Heart right ventricle (tissue), 16 donors: Measurements from ENCODE around the gene COL23A1. TPM values are rescaled to one million over a fixed set of nuclear protein-coding genes. Genes with fewer than 3 reads are reported as not detected.

Source experiments
- ATAC-seq, 8 donors: fragments of 200-7000 bp; cut with Tn5 transposase; one replicate each; pipeline ENCODE4 v1.9.1; 2020; ENCODE audit warnings: mild to moderate bottlenecking in 8 of 8, moderate library complexity in 8 of 8, moderate number of reproducible peaks in 1 of 8
- DNase-seq, 2 donors: peaks; one replicate each; pipeline ENCODE4 v3.0.0-alpha.2; 2020
- H3K27ac ChIP-seq, 10 donors: fragments of 200-600 bp; sonication (generic) in 2 of 10; one replicate each; pipeline versions ENCODE4 v1.5.0 to v1.8.0; 2020 to 2022; ENCODE audit warnings: mild to moderate bottlenecking in 3 of 10
- H3K27me3 ChIP-seq, 7 donors: fragments of 200-600 bp; one replicate each; pipeline ENCODE4 v1.8.0; 2021 to 2022; ENCODE audit warnings: mild to moderate bottlenecking in 2 of 7
- H3K36me3 ChIP-seq, 9 donors: fragments of 200-600 bp; sonication (generic) in 1 of 9; one replicate each; pipeline versions ENCODE4 v1.5.0 to v1.8.0; 2020 to 2022; ENCODE audit warnings: mild to moderate bottlenecking in 2 of 9
- H3K4me1 ChIP-seq, 9 donors: fragments of 200-600 bp; sonication (generic) in 1 of 9; one replicate each; pipeline versions ENCODE4 v1.5.0 to v1.8.0; 2020 to 2022; ENCODE audit warnings: mild to moderate bottlenecking in 4 of 9
- H3K4me3 ChIP-seq, 10 donors: fragments of 200-600 bp; sonication (generic) in 2 of 10; one replicate each; pipeline versions ENCODE4 v1.5.0 to v1.8.0; 2020 to 2022; ENCODE audit warnings: mild to moderate bottlenecking in 7 of 10, moderate library complexity in 2 of 10
- H3K9me3 ChIP-seq, 11 donors: fragments of 200-600 bp in 10 of 11; sonication (generic) in 2 of 11; one replicate each; pipeline versions ENCODE4 v1.5.0 to v1.8.0; 2013 to 2022; ENCODE audit warnings: mild to moderate bottlenecking in 2 of 11, control low read depth in 1 of 11, moderate library complexity in 1 of 11
- WGBS, 2 donors: extraction: QIAGEN DNeasy Blood & Tissue Kit; methylation state at CpG; one replicate each; pipeline ENCODE4 v1.1.7; 2013; ENCODE audit warnings: inconsistent platforms in 1 of 2; 5-methylcytosine and 5-hydroxymethylcytosine counted together
- intact Hi-C, 10 donors: fragments of 100-400 bp; cut with DNase I; formaldehyde crosslinking; loops; one replicate each; pipeline versions ENCODE4 v1.11.1 to v1.14.2; 2022
- polyA plus RNA-seq, 2 donors: library from polyadenylated mRNA; stranded (reverse); fragments of 200-250 nt; gene quantifications; one replicate each; pipeline ENCODE4 v1.2.3, GENCODE V29; 2013
- total RNA-seq, 10 donors: library from RNA; stranded (reverse); fragmentation: NEBNext Ultra II Directional in 3 of 10; extraction: Animal tissue kit (Norgen Biotek cat#: 25700) in 3 of 10; gene quantifications; one replicate each; pipeline versions ENCODE4 v1.2.1 to v1.2.4, GENCODE V29; 2021 to 2023
- TF ChIP-seq, protein P1 (sequence below), 9 donors: fragments of 200-600 bp; sonication (generic) in 2 of 9; IDR thresholded peaks; one replicate each; pipeline versions ENCODE4 v1.5.0 to v1.8.0; 2021 to 2022; ENCODE audit warnings: antibody characterized with exemption in 9 of 9, mild to moderate bottlenecking in 5 of 9, moderate library complexity in 1 of 9
- donor health status: Arrhythmogenic right ventricular cardiomyopathy.
- donor health status: ischemic (EF 13 %, LVEDD 7.1; RV severe dilation, severe dysfunction).
- donor health status: healthy with polysubstance abuse.
- donor health status: DM: no; HTN: yes; CAD: no.
- donor health status: DM: no; HTN: no; CAD: no.
- donor health status: ischemic (EF 25% LVEDD 6.9; RV normal size, moderate dysfunction).
- donor health status: ischemic (EF 25% LVEDD 5.7; RV mildly dilated, moderate dysfunction).
- donor health status: healthy.
- donor health status: DM: yes; HTN: yes; CAD: no.
- donor health status: Ischemic cardiomyopathy.
- donor health status: ischemic (EF 35%, LVEDD 5.7; RV mildly dilated, moderate dysfunction).
- donor health status: nonischemic (EF 11% LVEDD 7.7; RV severe dilation, severe dysfunction).
- donor health status: DM: yes; HTN: yes; CAD: no.
- donor health status: PGD.
- donor health status: ischemic (EF 29% LVEDD 5.4; RV normal size, mild dysfunction).
- donor health status: nonischemic (EF 23%, LVEDD 6.1; RV moderate dilation, normal function).

Gene COL23A1
- total and polyA plus RNA-seq, 12 donors, result 8.9 to 29.0 (median 16.2) TPM

DNA sequence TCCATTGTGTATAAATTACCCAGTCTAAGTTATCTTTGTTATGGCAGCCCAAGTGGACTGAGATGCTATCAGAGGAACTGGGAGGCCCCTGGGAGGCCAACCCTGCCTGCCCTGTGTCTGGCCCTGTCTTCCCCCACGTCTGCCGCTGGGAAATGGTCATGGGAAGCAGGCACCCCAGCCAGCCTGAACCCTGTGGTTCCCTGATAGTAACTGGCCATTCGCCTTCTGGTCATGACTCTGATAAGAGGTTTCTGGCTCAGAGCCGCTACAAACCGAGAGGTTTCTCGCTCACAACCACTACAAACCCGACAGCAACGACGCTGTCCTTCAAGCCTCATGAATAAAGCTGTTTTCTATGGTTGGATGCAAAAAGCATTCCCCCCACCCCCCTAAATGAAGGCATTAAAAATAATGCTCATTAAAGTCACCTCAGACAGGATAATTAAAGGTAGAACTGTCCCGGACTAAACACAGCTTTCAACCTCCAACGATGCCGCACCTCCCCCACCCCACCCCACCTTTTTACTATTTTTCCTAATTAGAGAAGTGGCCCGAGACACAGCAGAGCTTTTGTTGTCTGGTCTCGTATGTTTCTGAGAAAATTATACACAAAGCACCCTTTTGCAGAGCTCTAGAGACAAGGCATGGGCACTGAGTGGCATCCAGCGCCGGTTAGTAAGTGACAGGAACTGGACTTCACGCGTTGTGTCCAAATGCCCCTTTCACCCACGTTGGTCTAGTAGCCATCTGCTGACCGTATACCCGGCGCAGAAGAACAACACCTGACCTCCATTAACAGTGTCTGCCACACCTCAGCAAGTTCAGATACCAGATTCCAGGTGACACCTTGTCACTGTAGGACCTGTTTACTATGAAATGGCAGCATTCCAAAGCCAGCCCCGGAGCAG lies 140.8 kb downstream of the COL23A1 start:
- intact Hi-C loops, result loop anchor here in 1 of 10 donors (10.0 kb wide), 1 partner anchor 165 kb away; no protein-coding TSS in a partner anchor
- WGBS, 2 donors, result 39 to 44% methylated on average over 23 of the region's 23 CpGs
- H3K4me3 ChIP-seq, result no peak overlapping the region
- peaks cover 0 to 11% (median 5%) of the 10 kb centered on the region in 9 donors for H3K4me1 ChIP-seq
- H3K27ac ChIP-seq, result peak overlapping the region in 2 of 10 donors; percentile 11 to 19
- peaks cover 0 to 6% (median 0%) of the 10 kb centered on the region in 11 donors for H3K9me3 ChIP-seq
- DNase-seq (peak in 1 of 2 donors; percentile 59), ATAC-seq (peak; percentile 61 to 94 (median 88))
- H3K36me3 ChIP-seq, result no peaks in the 10 kb centered on the region
- peaks cover 0 to 20% (median 11%) of the 10 kb centered on the region in 7 donors for H3K27me3 ChIP-seq
- TF ChIP-seq, protein P1, sequence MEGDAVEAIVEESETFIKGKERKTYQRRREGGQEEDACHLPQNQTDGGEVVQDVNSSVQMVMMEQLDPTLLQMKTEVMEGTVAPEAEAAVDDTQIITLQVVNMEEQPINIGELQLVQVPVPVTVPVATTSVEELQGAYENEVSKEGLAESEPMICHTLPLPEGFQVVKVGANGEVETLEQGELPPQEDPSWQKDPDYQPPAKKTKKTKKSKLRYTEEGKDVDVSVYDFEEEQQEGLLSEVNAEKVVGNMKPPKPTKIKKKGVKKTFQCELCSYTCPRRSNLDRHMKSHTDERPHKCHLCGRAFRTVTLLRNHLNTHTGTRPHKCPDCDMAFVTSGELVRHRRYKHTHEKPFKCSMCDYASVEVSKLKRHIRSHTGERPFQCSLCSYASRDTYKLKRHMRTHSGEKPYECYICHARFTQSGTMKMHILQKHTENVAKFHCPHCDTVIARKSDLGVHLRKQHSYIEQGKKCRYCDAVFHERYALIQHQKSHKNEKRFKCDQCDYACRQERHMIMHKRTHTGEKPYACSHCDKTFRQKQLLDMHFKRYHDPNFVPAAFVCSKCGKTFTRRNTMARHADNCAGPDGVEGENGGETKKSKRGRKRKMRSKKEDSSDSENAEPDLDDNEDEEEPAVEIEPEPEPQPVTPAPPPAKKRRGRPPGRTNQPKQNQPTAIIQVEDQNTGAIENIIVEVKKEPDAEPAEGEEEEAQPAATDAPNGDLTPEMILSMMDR (IDR thresholded peaks at IDR 0.05), result no peak

DNA sequence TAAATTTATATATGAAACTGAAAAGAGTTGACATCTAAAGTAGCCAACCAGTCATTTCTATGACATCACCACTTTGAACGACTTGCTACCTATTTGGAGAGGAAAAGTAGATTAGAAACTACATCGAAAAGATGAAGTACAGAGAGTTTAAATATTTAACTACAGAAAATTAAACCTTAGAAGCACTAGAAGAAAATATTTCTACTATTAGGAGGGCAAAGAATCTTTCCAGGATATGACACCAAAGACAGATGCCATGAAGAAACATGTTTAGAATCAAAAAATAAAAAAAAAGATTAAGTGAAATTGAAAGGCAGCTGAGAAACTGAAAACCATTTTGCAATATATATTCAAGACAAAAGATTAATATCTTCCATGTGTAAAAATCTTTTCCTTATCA lies 144.7 kb downstream of the COL23A1 start:
- ATAC-seq (no peak), DNase-seq (no peak)
- Histone ChIP-seq H3K36me3 (no peaks in the 10 kb centered on the region), H3K9me3 (peaks cover 0 to 6% (median 0%) of the 10 kb centered on the region in 11 donors), H3K4me3 (no peak overlapping the region), H3K27ac (no peak overlapping the region), H3K4me1 (peaks cover 0 to 11% (median 5%) of the 10 kb centered on the region in 9 donors), H3K27me3 (peaks cover 0 to 19% (median 8%) of the 10 kb centered on the region in 7 donors)
- intact Hi-C loops, result no loop called here
- TF ChIP-seq, protein P1 (IDR thresholded peaks at IDR 0.05), result no peak
- 78 to 80% methylated on average over 2 of the region's 2 CpGs for WGBS, 2 donors

DNA sequence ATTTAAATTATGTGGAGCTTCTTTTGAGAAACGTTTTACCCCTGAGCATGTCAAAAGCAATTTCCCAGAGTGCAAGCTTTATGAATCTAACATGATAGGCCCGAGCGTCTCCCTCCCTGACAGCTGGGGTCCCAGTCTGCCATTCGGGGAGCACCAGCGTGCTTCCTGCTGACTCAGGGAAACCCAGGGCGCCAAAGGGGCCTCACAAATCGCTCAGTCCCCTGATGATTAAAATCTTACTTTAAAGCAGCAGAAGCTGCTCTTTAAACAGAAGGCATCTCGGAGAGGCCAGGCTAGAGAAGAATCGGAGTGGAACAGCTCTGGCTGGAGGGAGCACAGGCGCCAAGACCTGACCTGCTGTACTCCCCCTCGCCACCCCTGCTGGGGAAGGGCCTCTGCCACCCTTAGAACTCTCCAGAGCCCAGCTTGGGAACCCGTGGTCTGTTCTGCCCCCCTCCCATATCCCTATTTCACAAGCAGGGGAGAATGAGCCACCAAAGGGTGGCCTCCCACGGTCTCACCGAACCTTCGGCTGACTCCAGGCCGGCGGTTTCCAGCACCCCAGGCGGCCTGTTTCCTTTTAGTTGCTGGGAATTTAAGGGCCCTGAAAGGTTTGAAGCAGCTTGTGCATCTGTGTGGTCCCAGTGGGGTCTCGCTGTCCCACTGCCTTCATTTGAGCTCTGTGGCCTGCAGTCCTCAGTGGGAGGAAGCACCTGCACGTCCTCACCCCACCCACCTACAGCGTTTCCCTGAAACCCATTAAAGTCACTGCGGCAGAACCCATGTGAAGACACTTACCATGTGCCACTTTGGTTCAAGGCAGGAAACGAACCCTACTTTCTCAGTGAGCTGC lies 147.6 kb downstream of the COL23A1 start:
- intact Hi-C loops, result no loop called here
- no peaks in the 10 kb centered on the region for H3K36me3 ChIP-seq
- no peak for ATAC-seq
- no peak overlapping the region for H3K27ac ChIP-seq
- peaks cover 0 to 6% (median 0%) of the 10 kb centered on the region in 11 donors for H3K9me3 ChIP-seq
- H3K4me3 ChIP-seq, result no peak overlapping the region
- H3K27me3 ChIP-seq, result peaks cover 0 to 4% (median 0%) of the 10 kb centered on the region in 7 donors
- no peaks in the 10 kb centered on the region for H3K4me1 ChIP-seq
- TF ChIP-seq, protein P1 (IDR thresholded peaks at IDR 0.05), result no peak
- DNase-seq, result no peak
- 83 to 84% methylated on average over 23 of the region's 23 CpGs for WGBS, 2 donors
